ENCODE data around the gene ITGA1.

The ITGA1 gene

GRCh38 chr5:52746539-52746938, 41.2 kb upstream of the ITGA1 start:
- DNase-seq (ENCODE audit: low spot score): no peak
- ChIA-PET CTCF (no interaction called here), POLR2A (ENCODE audit: low non-redundant PET) (no interaction called here)
- no peak for TF ChIP-seq CTCF (conservative IDR thresholded peaks at IDR 0.05; ENCODE audit: low read depth)
- H3K27ac ChIP-seq: no peak overlapping the region

GRCh38 chr5:52748590-52748989, 39.1 kb upstream of the ITGA1 start:
- DNase-seq (ENCODE audit: low spot score): no peak
- no peak overlapping the region for H3K27ac ChIP-seq
- no peak for TF ChIP-seq CTCF (conservative IDR thresholded peaks at IDR 0.05; ENCODE audit: low read depth)
- ChIA-PET POLR2A (ENCODE audit: low non-redundant PET) (no interaction called here), CTCF (no interaction called here)

- CTCF ChIA-PET: no interaction called here
- H3K27ac ChIP-seq: no peak overlapping the region
- DNase-seq (ENCODE audit: low spot score): no peak
- TF ChIP-seq CTCF (conservative IDR thresholded peaks at IDR 0.05; ENCODE audit: low read depth): no peak
- POLR2A ChIA-PET (ENCODE audit: low non-redundant PET): no interaction called here
Measured at GRCh38 chr5:52749666-52750065, 38.0 kb upstream of the ITGA1 start.

- TF ChIP-seq CTCF (conservative IDR thresholded peaks at IDR 0.05; ENCODE audit: low read depth): no peak
- ChIA-PET CTCF (interaction anchor here (0.7 kb wide), 1 partner anchor 57 kb away, joined by 3 read pairs; no protein-coding TSS in a partner anchor), POLR2A (ENCODE audit: low non-redundant PET) (no interaction called here)
- no peak overlapping the region for H3K27ac ChIP-seq
- no peak for DNase-seq (ENCODE audit: low spot score)
Measured at GRCh38 chr5:52751137-52751536, 36.6 kb upstream of the ITGA1 start.

- ChIA-PET POLR2A (ENCODE audit: low non-redundant PET) (no interaction called here), CTCF (interaction anchor here (0.5 to 1.3 kb wide), 4 partner anchors 15 to 357 kb away, joined by 3 to 6 read pairs (median 4); no protein-coding TSS in a partner anchor)
- no peak for DNase-seq (ENCODE audit: low spot score)
- no peak for TF ChIP-seq CTCF (conservative IDR thresholded peaks at IDR 0.05; ENCODE audit: low read depth)
- no peak overlapping the region for H3K27ac ChIP-seq
Measured at GRCh38 chr5:52754051-52754450, 33.7 kb upstream of the ITGA1 start.

GRCh38 chr5:52757527-52757926, 30.2 kb upstream of the ITGA1 start:
- ChIA-PET CTCF (interaction anchor here (0.6 kb wide), 2 partner anchors 24 to 183 kb away, joined by 4 to 5 read pairs; no protein-coding TSS in a partner anchor), POLR2A (ENCODE audit: low non-redundant PET) (no interaction called here)
- no peak for TF ChIP-seq CTCF (conservative IDR thresholded peaks at IDR 0.05; ENCODE audit: low read depth)
- DNase-seq (ENCODE audit: low spot score): no peak
- H3K27ac ChIP-seq: no peak overlapping the region

GRCh38 chr5:52758014-52758413, 29.7 kb upstream of the ITGA1 start:
- DNase-seq (ENCODE audit: low spot score): no peak
- no peak for TF ChIP-seq CTCF (conservative IDR thresholded peaks at IDR 0.05; ENCODE audit: low read depth)
- CTCF ChIA-PET: interaction anchor here (0.8 to 0.9 kb wide), 2 partner anchors 15 to 65 kb away, joined by 3 read pairs; no protein-coding TSS in a partner anchor
- no peak overlapping the region for H3K27ac ChIP-seq
- POLR2A ChIA-PET (ENCODE audit: low non-redundant PET): no interaction called here
